ENCODE results near the gene CTSS. TPM values are rescaled to one million over a fixed set of nuclear protein-coding genes. Genes with fewer than 3 reads are reported as not detected.

CTSS gene
- total and polyA plus RNA-seq, 2 donors (not counting 3 experiments of a cell fraction or from before 2014, with no cell fraction given), result 4.0 to 11.1 TPM

DNA sequence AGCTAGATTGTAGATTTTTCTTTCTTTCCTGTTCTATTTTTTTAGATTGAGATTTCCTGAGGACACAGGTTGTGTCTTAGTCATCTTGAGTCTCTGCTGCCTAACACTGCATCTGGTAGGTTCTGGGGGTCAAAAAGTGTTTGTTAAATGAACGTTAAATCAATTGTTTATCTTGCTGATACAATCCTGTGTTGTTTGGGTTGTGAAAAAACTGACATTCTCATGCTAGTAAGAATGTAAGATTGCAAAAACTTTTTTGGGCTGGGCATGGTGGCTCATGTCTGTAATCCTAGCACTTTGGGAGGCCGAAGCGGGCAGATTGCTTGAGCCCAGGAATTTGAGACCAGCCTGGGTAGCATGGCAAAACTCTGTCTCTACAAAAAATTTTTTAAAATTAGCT lies 39.1 kb upstream of the CTSS start:
- dilution Hi-C loops (cut with MboI; ENCODE audit: extremely low pct_ligation_motif_present, low sequenced_read_pairs), result no loop called here
- intact Hi-C loops (cut with micrococcal nuclease), result no loop called here
- TF ChIP-seq FOS (IDR thresholded peaks at IDR 0.05; ENCODE audit: borderline replicate concordance, insufficient read depth, low read length) (peak; percentile 23), JUN (IDR thresholded peaks at IDR 0.05; ENCODE audit: borderline replicate concordance, insufficient read depth, insufficient read length, low read depth) (no peak), POLR2AphosphoS5 (IDR thresholded peaks at IDR 0.05; ENCODE audit: insufficient read depth, low read depth, low read length) (no peak), POLR2A (IDR thresholded peaks at IDR 0.05; ENCODE audit: low read depth, low read length) (no peak)
- TF ChIP-seq, protein P1, sequence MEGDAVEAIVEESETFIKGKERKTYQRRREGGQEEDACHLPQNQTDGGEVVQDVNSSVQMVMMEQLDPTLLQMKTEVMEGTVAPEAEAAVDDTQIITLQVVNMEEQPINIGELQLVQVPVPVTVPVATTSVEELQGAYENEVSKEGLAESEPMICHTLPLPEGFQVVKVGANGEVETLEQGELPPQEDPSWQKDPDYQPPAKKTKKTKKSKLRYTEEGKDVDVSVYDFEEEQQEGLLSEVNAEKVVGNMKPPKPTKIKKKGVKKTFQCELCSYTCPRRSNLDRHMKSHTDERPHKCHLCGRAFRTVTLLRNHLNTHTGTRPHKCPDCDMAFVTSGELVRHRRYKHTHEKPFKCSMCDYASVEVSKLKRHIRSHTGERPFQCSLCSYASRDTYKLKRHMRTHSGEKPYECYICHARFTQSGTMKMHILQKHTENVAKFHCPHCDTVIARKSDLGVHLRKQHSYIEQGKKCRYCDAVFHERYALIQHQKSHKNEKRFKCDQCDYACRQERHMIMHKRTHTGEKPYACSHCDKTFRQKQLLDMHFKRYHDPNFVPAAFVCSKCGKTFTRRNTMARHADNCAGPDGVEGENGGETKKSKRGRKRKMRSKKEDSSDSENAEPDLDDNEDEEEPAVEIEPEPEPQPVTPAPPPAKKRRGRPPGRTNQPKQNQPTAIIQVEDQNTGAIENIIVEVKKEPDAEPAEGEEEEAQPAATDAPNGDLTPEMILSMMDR (IDR thresholded peaks at IDR 0.05; ENCODE audit: extremely low read depth in 1 of 2, insufficient read depth in 1 of 2, low read depth in 1 of 2, low read length in 2 of 2), result no peak
- no peak overlapping the region for H3K27ac ChIP-seq (ENCODE audit: insufficient read depth, low read depth, low read length)
- no peaks in the 10 kb centered on the region for H3K36me3 ChIP-seq (ENCODE audit: control insufficient read depth in 2 of 2, extremely low read depth in 1 of 2, insufficient read depth in 2 of 2, low read length in 2 of 2)
- CTCF ChIA-PET, result interaction anchor here (0.6 to 2.2 kb wide), 5 partner anchors 8 to 573 kb away, joined by 3 to 16 read pairs (median 5); no protein-coding TSS in a partner anchor
- FAIRE-seq, result no peak
- H3K4me2 ChIP-seq (ENCODE audit: insufficient read depth, low read length), result no peak overlapping the region
- POLR2A ChIA-PET, result no interaction called here
- H3K79me2 ChIP-seq (ENCODE audit: control insufficient read depth, insufficient read depth, low read length), result no peaks in the 10 kb centered on the region
- H3K9me1 ChIP-seq (replicated peaks; ENCODE audit: control insufficient read depth, extremely low read depth, insufficient read depth, low read length), result no peaks in the 10 kb centered on the region
- H3K4me1 ChIP-seq (ENCODE audit: control insufficient read depth, extremely low read depth, insufficient read depth, low read length), result peaks cover 30% of the 10 kb centered on the region
- no peaks in the 10 kb centered on the region for H3K27me3 ChIP-seq (ENCODE audit: control insufficient read depth in 2 of 2, insufficient read depth in 2 of 2, low read length in 2 of 2)
- H3K4me3 ChIP-seq (replicated peaks in 1 of 3; ENCODE audit: insufficient read depth in 1 of 3, low read depth in 1 of 3, low read length in 3 of 3), result no peak overlapping the region
- peak; percentile 62 for DNase-seq (ENCODE audit: low read depth, low spot score)
- H2AFZ ChIP-seq (ENCODE audit: low read depth, low read length), result no peak overlapping the region
- no peaks in the 10 kb centered on the region for H4K20me1 ChIP-seq (replicated peaks; ENCODE audit: control insufficient read depth, extremely low read depth, insufficient read depth, low read length)
- no TSS peak for BruUV-seq (replicated peaks)
- H3K9ac ChIP-seq (replicated peaks; ENCODE audit: extremely low read depth, insufficient read depth, low read length), result no peak overlapping the region
- no peaks in the 10 kb centered on the region for H3K9me3 ChIP-seq (replicated peaks; ENCODE audit: control insufficient read depth, insufficient read depth, low read length)

DNA sequence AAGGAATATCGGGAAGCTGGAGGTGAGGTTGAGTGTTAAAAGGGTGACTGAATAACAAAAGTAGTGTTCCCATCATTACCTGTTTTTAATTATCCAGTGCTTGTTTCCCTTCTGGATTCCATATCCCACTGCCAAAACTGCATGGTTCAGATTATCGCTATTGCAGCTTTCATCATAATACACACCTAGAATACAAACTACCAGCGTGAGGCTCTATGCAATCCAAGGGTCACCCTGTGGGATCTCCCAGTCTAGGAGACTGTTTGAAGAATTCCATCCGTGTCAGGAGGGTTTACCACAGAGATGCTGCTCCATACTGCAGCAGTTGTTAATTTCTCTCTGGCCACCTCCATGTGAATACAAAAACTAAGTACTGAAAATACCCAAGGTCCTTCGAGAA lies 33.5 kb upstream of the CTSS start:
- ChIA-PET POLR2A (no interaction called here), CTCF (no interaction called here)
- Histone ChIP-seq H3K4me3 (replicated peaks in 1 of 3; ENCODE audit: insufficient read depth in 1 of 3, low read depth in 1 of 3, low read length in 3 of 3) (no peak overlapping the region), H2AFZ (ENCODE audit: low read depth, low read length) (no peak overlapping the region), H3K27ac (ENCODE audit: insufficient read depth, low read depth, low read length) (no peak overlapping the region), H3K9me1 (replicated peaks; ENCODE audit: control insufficient read depth, extremely low read depth, insufficient read depth, low read length) (no peaks in the 10 kb centered on the region), H3K36me3 (ENCODE audit: control insufficient read depth in 2 of 2, extremely low read depth in 1 of 2, insufficient read depth in 2 of 2, low read length in 2 of 2) (peaks cover 0 to 2% of the 10 kb centered on the region in 2 experiments), H4K20me1 (replicated peaks; ENCODE audit: control insufficient read depth, extremely low read depth, insufficient read depth, low read length) (no peaks in the 10 kb centered on the region), H3K9me3 (replicated peaks; ENCODE audit: control insufficient read depth, insufficient read depth, low read length) (no peaks in the 10 kb centered on the region), H3K4me2 (ENCODE audit: insufficient read depth, low read length) (no peak overlapping the region), H3K27me3 (ENCODE audit: control insufficient read depth in 2 of 2, insufficient read depth in 2 of 2, low read length in 2 of 2) (no peaks in the 10 kb centered on the region), H3K4me1 (ENCODE audit: control insufficient read depth, extremely low read depth, insufficient read depth, low read length) (peaks cover 9% of the 10 kb centered on the region), H3K79me2 (ENCODE audit: control insufficient read depth, insufficient read depth, low read length) (no peaks in the 10 kb centered on the region), H3K9ac (replicated peaks; ENCODE audit: extremely low read depth, insufficient read depth, low read length) (no peak overlapping the region)
- TF ChIP-seq EZH2 (IDR thresholded peaks at IDR 0.05; ENCODE audit: borderline replicate concordance, low read depth, low read length, severe bottlenecking) (no peak), POLR2AphosphoS5 (IDR thresholded peaks at IDR 0.05; ENCODE audit: insufficient read depth, low read depth, low read length) (no peak), FOS (IDR thresholded peaks at IDR 0.05; ENCODE audit: borderline replicate concordance, insufficient read depth, low read length) (no peak), POLR2A (IDR thresholded peaks at IDR 0.05; ENCODE audit: low read depth, low read length) (no peak), GATA2 (IDR thresholded peaks at IDR 0.05; ENCODE audit: insufficient read depth, insufficient read length, low read depth, low read length) (no peak), JUN (IDR thresholded peaks at IDR 0.05; ENCODE audit: borderline replicate concordance, insufficient read depth, insufficient read length, low read depth) (no peak), MYC (IDR thresholded peaks at IDR 0.05; ENCODE audit: low read depth, low read length) (no peak)
- TF ChIP-seq, protein P2, sequence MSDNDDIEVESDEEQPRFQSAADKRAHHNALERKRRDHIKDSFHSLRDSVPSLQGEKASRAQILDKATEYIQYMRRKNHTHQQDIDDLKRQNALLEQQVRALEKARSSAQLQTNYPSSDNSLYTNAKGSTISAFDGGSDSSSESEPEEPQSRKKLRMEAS (IDR thresholded peaks at IDR 0.05; ENCODE audit: insufficient read depth, insufficient read length), result no peak
- TF ChIP-seq, protein P1 (IDR thresholded peaks at IDR 0.05; ENCODE audit: extremely low read depth in 1 of 2, insufficient read depth in 1 of 2, low read depth in 1 of 2, low read length in 2 of 2), result no peak
- intact Hi-C loops (cut with micrococcal nuclease), result no loop called here
- dilution Hi-C loops (cut with MboI; ENCODE audit: extremely low pct_ligation_motif_present, low sequenced_read_pairs), result no loop called here
- FAIRE-seq, result no peak
- BruUV-seq (replicated peaks), result no TSS peak
- DNase-seq (ENCODE audit: low read depth, low spot score), result no peak

All from endothelial cell of umbilical vein (primary cell).